H1 (cell line): ENCODE measurements around the gene MED31. TPM values are rescaled to one million over a fixed set of nuclear protein-coding genes. Genes with fewer than 3 reads are reported as not detected.

ENCODE experiments used
- CTCF ChIA-PET: fragments of 300-600 bp; sonication (Branson Sonifier 250); formaldehyde crosslinking; loops from one replicate; lab custom pipeline; 2021; ENCODE audit not compliant: partially characterized antibody; lab: Charles Lee
- POLR2A ChIA-PET: fragments of 300-600 bp; sonication (Branson Sonifier 250); formaldehyde crosslinking; loops from one replicate; lab custom pipeline; 2021; ENCODE audit warnings: inconsistent platforms; ENCODE audit not compliant: partially characterized antibody; lab: Charles Lee
- DNase-seq, 2 experiments: peaks; one replicate each; pipeline versions ENCODE4 v3.0.0 to v3.0.0-alpha.2; 2010 to 2022; ENCODE audit warnings: low spot score in 2 of 2, low read depth in 1 of 2, mixed read lengths in 1 of 2
- FAIRE-seq: peaks from 2 replicates; lab custom pipeline; 2011; peaks lifted over from hg19 to GRCh38; lab: Jason Lieb, UNC
- H2AFZ ChIP-seq: 2 replicates; pipeline ENCODE4 v1.8.1; 2012; ENCODE audit warnings: low read length, inconsistent platforms
- H2AK5ac ChIP-seq: 2 replicates; pipeline ENCODE4 v1.6.1; 2013; ENCODE audit warnings: low read depth, low read length
- H2BK120ac ChIP-seq: replicated peaks from 2 replicates; pipeline ENCODE3; 2013; ENCODE audit warnings: low read depth, low read length, inconsistent platforms
- H2BK12ac ChIP-seq: 2 replicates; pipeline ENCODE4 v1.6.1; 2013; ENCODE audit warnings: low read depth, low read length
- H2BK15ac ChIP-seq: 2 replicates; pipeline ENCODE4 v1.6.1; 2013; ENCODE audit warnings: low read length
- H2BK20ac ChIP-seq: 2 replicates; pipeline ENCODE4 v1.6.1; 2013; ENCODE audit warnings: low read length
- H2BK5ac ChIP-seq: 2 replicates; pipeline ENCODE4 v1.6.1; 2013; ENCODE audit warnings: low read depth, low read length
- H3K14ac ChIP-seq: 2 replicates; pipeline ENCODE4 v1.6.1; 2013; ENCODE audit warnings: inconsistent platforms; ENCODE audit not compliant: insufficient read length
- H3K18ac ChIP-seq: 2 replicates; pipeline ENCODE4 v1.6.1; 2013; ENCODE audit warnings: low read length; ENCODE audit errors: extremely low read depth
- H3K23ac ChIP-seq: 2 replicates; pipeline ENCODE4 v1.6.1; 2013; ENCODE audit warnings: inconsistent platforms; ENCODE audit not compliant: insufficient read length
- H3K23me2 ChIP-seq: 2 replicates; pipeline ENCODE4 v1.6.1; 2013; ENCODE audit warnings: low read depth, low read length
- H3K27ac ChIP-seq: 2 replicates; pipeline ENCODE4 v1.6.1; 2011; ENCODE audit warnings: low read depth, low read length, inconsistent platforms
- H3K27me3 ChIP-seq, 4 experiments: replicated peaks in 1 of 4; 1 replicate in 1 of 4; 2 replicates in 3 of 4; pipeline versions ENCODE4 v1.6.1 to v1.8.1; 2011 to 2013; ENCODE audit warnings: low read length in 3 of 4, mild to moderate bottlenecking in 3 of 4, inconsistent platforms in 2 of 4, mixed read lengths in 2 of 4, moderate library complexity in 1 of 4; ENCODE audit not compliant: control insufficient read depth in 3 of 4, insufficient read depth in 3 of 4; ENCODE audit errors: extremely low read depth in 1 of 4
- H3K36me3 ChIP-seq, 4 experiments: 2 replicates each; pipeline versions ENCODE4 v1.6.1 to v1.8.1; 2011 to 2013; ENCODE audit warnings: mild to moderate bottlenecking in 4 of 4, low read length in 3 of 4, moderate library complexity in 2 of 4, control low read depth in 1 of 4, inconsistent platforms in 1 of 4; ENCODE audit not compliant: insufficient read depth in 4 of 4, control insufficient read depth in 2 of 4
- H3K4ac ChIP-seq: replicated peaks from 2 replicates; pipeline ENCODE3; 2013; ENCODE audit warnings: low read length, low read depth, mixed read lengths, inconsistent platforms; ENCODE audit not compliant: insufficient read length
- H3K4me1 ChIP-seq, 4 experiments: replicated peaks in 1 of 4; 1 replicate in 1 of 4; 2 replicates in 3 of 4; pipeline versions ENCODE4 v1.6.1 to v1.8.1; 2011 to 2013; ENCODE audit warnings: low read length in 3 of 4, inconsistent platforms in 2 of 4, mixed read lengths in 1 of 4; ENCODE audit not compliant: insufficient read depth in 4 of 4, control insufficient read depth in 3 of 4
- H3K4me2 ChIP-seq, 2 experiments: 2 replicates each; pipeline versions ENCODE4 v1.6.1 to v1.8.1; 2011 to 2013; ENCODE audit warnings: low read depth in 2 of 2, low read length in 2 of 2, control low read depth in 1 of 2, inconsistent platforms in 1 of 2, mild to moderate bottlenecking in 1 of 2; ENCODE audit not compliant: insufficient read depth in 1 of 2
- H3K4me3 ChIP-seq, 4 experiments: fragments of 200-600, 300-600 bp in 1 of 4; sonication (generic), shearing (Covaris generic), sonication (Bioruptor Twin) in 1 of 4; 2 replicates each; pipeline versions ENCODE4 v1.5.1 to v1.8.1; 2011 to 2016; ENCODE audit warnings: low read length in 4 of 4, low read depth in 3 of 4, control low read depth in 2 of 4, inconsistent platforms in 2 of 4, mild to moderate bottlenecking in 2 of 4, mixed read lengths in 1 of 4, moderate library complexity in 1 of 4; ENCODE audit not compliant: insufficient read depth in 2 of 4; ENCODE audit errors: extremely low read depth in 1 of 4
- H3K56ac ChIP-seq: replicated peaks from 2 replicates; pipeline ENCODE3; 2013; ENCODE audit warnings: low read depth, mild to moderate bottlenecking, mixed read lengths, low read length, inconsistent platforms; ENCODE audit not compliant: insufficient read length
- H3K79me1 ChIP-seq: 2 replicates; pipeline ENCODE4 v1.6.1; 2013; ENCODE audit warnings: low read depth, low read length, control low read depth
- H3K79me2 ChIP-seq, 2 experiments: 2 replicates each; pipeline versions ENCODE4 v1.6.1 to v1.8.1; 2012 to 2013; ENCODE audit warnings: low read length in 2 of 2, mild to moderate bottlenecking in 2 of 2, inconsistent platforms in 1 of 2; ENCODE audit not compliant: insufficient read depth in 2 of 2, control insufficient read depth in 1 of 2
- H3K9ac ChIP-seq, 4 experiments: replicated peaks in 1 of 4; 1 replicate in 1 of 4; 2 replicates in 3 of 4; pipeline versions ENCODE4 v1.6.1 to v1.8.1; 2011 to 2013; ENCODE audit warnings: low read depth in 3 of 4, low read length in 3 of 4, control low read depth in 2 of 4, mild to moderate bottlenecking in 2 of 4, moderate library complexity in 2 of 4, inconsistent platforms in 1 of 4; ENCODE audit errors: extremely low read depth in 1 of 4
- H3K9me3 ChIP-seq, 2 experiments: 2 replicates each; pipeline versions ENCODE4 v1.6.1 to v1.8.1; 2012 to 2013; ENCODE audit warnings: mild to moderate bottlenecking in 2 of 2, moderate library complexity in 2 of 2, control low read depth in 1 of 2, inconsistent platforms in 1 of 2, low read depth in 1 of 2, low read length in 1 of 2, mixed read lengths in 1 of 2; ENCODE audit not compliant: insufficient read depth in 2 of 2
- H4K20me1 ChIP-seq, 2 experiments: replicated peaks in 1 of 2; 2 replicates each; pipeline versions ENCODE3 to v1.8.1; 2011 to 2013; ENCODE audit warnings: inconsistent platforms in 2 of 2, low read length in 2 of 2, mild to moderate bottlenecking in 1 of 2; ENCODE audit not compliant: insufficient read depth in 2 of 2, control insufficient read depth in 1 of 2
- H4K5ac ChIP-seq: 2 replicates; pipeline ENCODE4 v1.6.1; 2013; ENCODE audit warnings: low read length, low read depth, mixed read lengths, inconsistent platforms; ENCODE audit not compliant: insufficient read length
- H4K8ac ChIP-seq: 2 replicates; pipeline ENCODE4 v1.8.0; 2013; ENCODE audit warnings: mild to moderate bottlenecking, moderate library complexity, low read length, inconsistent platforms; ENCODE audit not compliant: insufficient read depth; ENCODE audit errors: extremely low read depth
- H4K91ac ChIP-seq: replicated peaks from 2 replicates; pipeline ENCODE3; 2013; ENCODE audit warnings: low read length, mixed read lengths, inconsistent platforms; ENCODE audit not compliant: insufficient read length
- CTCF ChIP-seq, 3 experiments: IDR thresholded peaks; 1 replicate in 2 of 3; 2 replicates in 1 of 3; pipeline versions ENCODE4 v1.5.1 to v1.6.1; 2011; ENCODE audit warnings: low read length in 3 of 3, mild to moderate bottlenecking in 3 of 3, inconsistent platforms in 2 of 3, low read depth in 1 of 3, moderate library complexity in 1 of 3; ENCODE audit not compliant: insufficient read depth in 1 of 3; ENCODE audit errors: control extremely low read depth in 1 of 3
- SUZ12 ChIP-seq: fragments of 200-600 bp; sonication (generic); IDR thresholded peaks from 2 replicates; pipeline ENCODE4 v1.6.1; 2012; ENCODE audit warnings: mild to moderate bottlenecking, inconsistent platforms, low read length, moderate library complexity, mixed read lengths
- TAF1 ChIP-seq: IDR thresholded peaks from 2 replicates; pipeline ENCODE4 v1.6.1; 2011; ENCODE audit warnings: mild to moderate bottlenecking, low read depth, low read length
- USF2 ChIP-seq: IDR thresholded peaks from 2 replicates; pipeline ENCODE4 v1.6.1; 2011; ENCODE audit warnings: low read length, improper control_type of control experiment
- WGBS, 2 experiments: shearing (Covaris generic) in 1 of 2; methylation state at CpG; one replicate each; pipeline versions ENCODE4 v1.1.6 to v1.1.7; 2013 to 2015; ENCODE audit warnings: low lambda C conversion rate in 2 of 2, mixed read lengths in 2 of 2, inconsistent platforms in 1 of 2, low coverage in 1 of 2, missing lambda C conversion rate in 1 of 2; ENCODE audit not compliant: insufficient replicate concordance in 2 of 2, insufficient coverage in 1 of 2, insufficient read length in 1 of 2; ENCODE audit errors: extremely low coverage in 1 of 2, missing lambda C conversion rate in 1 of 2; 5-methylcytosine and 5-hydroxymethylcytosine counted together
- polyA plus RNA-seq, 7 experiments: library from polyadenylated mRNA; depleted of rRNA in 3 of 7; stranded (reverse) in 5 of 7; unstranded in 2 of 7; fragments of >200 nt in 5 of 7; fragments of 200-250 nt in 2 of 7; gene quantifications; 1 replicate in 5 of 7; 2 replicates in 1 of 7; 4 replicates in 1 of 7; pipeline versions ENCODE4 v1.2.1 to v1.2.3, GENCODE V29; 2011 to 2013; ENCODE audit warnings: missing spikeins in 2 of 7, mixed read lengths in 2 of 7
- total RNA-seq: library from RNA; stranded (reverse); fragmentation: NEBNext Ultra II Directional; extraction: Animal tissue kit (Norgen Biotek cat#: 25700); gene quantifications from 2 replicates; pipeline ENCODE4 v1.2.1, GENCODE V29; 2021

The MED31 gene
- total and polyA plus RNA-seq, 2 of the 8 experiments (the other 6 are each of a cell fraction or from before 2014, with no cell fraction given), result 4.6 to 12.3 TPM

GRCh38 chr17:6683081-6683684 is 31.8 kb upstream of the MED31 start:
- no peak overlapping the region for H3K9ac ChIP-seq
- H3K18ac ChIP-seq, result no peak overlapping the region
- FAIRE-seq (no peak), DNase-seq (no peak)
- H4K20me1 ChIP-seq, result no peaks in the 10 kb centered on the region
- ChIA-PET CTCF (interaction anchor here (0.9 to 2.6 kb wide), 6 partner anchors 11 to 321 kb away, joined by 3 to 13 read pairs (median 6); no protein-coding TSS in a partner anchor), POLR2A (interaction anchor here (0.8 kb wide), 1 partner anchor 8 kb away, joined by 3 read pairs; no protein-coding TSS in a partner anchor)
- H2BK120ac ChIP-seq, result no peak overlapping the region
- no peaks in the 10 kb centered on the region for H3K9me3 ChIP-seq
- no peaks in the 10 kb centered on the region; a peak in 1 of 7 replicates for H3K4me1 ChIP-seq
- H3K79me1 ChIP-seq, result no peaks in the 10 kb centered on the region
- WGBS, 2 experiments, result 94% methylated on average over 3 of the region's 3 CpGs; no CpG with 5 or more reads in 1 of the 2 experiments
- H2AFZ ChIP-seq, result no peak overlapping the region
- no peak overlapping the region for H2BK12ac ChIP-seq
- no peak overlapping the region for H3K4ac ChIP-seq
- H2BK15ac ChIP-seq, result no peak overlapping the region
- no peak overlapping the region for H2BK20ac ChIP-seq
- H4K91ac ChIP-seq, result no peak overlapping the region
- H3K4me2 ChIP-seq, result no peak overlapping the region
- H3K27me3 ChIP-seq, result no peaks in the 10 kb centered on the region; a peak in 1 of 7 replicates
- H3K23me2 ChIP-seq, result no peaks in the 10 kb centered on the region
- no peak overlapping the region for H4K8ac ChIP-seq
- no peaks in the 10 kb centered on the region for H3K79me2 ChIP-seq
- no peak overlapping the region for H3K4me3 ChIP-seq
- H3K36me3 ChIP-seq, result no peaks in the 10 kb centered on the region
- H3K56ac ChIP-seq, result no peak overlapping the region
- no peak overlapping the region for H3K23ac ChIP-seq
- 0 out of 2 replicates have a peak overlapping the region, but pooled peaks have one; percentile 24 for H2AK5ac ChIP-seq
- TF ChIP-seq CTCF (IDR thresholded peaks at IDR 0.05; ENCODE audit: control extremely low read depth in 1 of 3, insufficient read depth in 1 of 3, low read depth in 1 of 3, low read length in 3 of 3) (no peak), TAF1 (no peak), SUZ12 (no peak), USF2 (no peak)
- H4K5ac ChIP-seq, result no peak overlapping the region
- no peak overlapping the region for H3K27ac ChIP-seq
- H3K14ac ChIP-seq, result no peak overlapping the region
- H2BK5ac ChIP-seq, result no peak overlapping the region
